GM23248 (cell line): ENCODE results near the gene IL21R. TPM values are rescaled to one million over a fixed set of nuclear protein-coding genes. Genes with fewer than 3 reads are reported as not detected.

Experiments
- DNase-seq: peaks from one replicate; pipeline ENCODE4 v3.0.0-alpha.2; 2015
- H2AFZ ChIP-seq: fragments of 200-600 bp; sonication (generic); 2 replicates; pipeline ENCODE4 v1.6.1; 2016; ENCODE audit warnings: antibody characterized with exemption
- H3F3A ChIP-seq: fragments of 200-600 bp; sonication (generic); 2 replicates; pipeline ENCODE4 v1.6.1; 2016; ENCODE audit warnings: mild to moderate bottlenecking, antibody characterized with exemption, mixed run types; ENCODE audit not compliant: insufficient read depth
- H3K27ac ChIP-seq: fragments of 200-600 bp; sonication (generic); 2 replicates; pipeline ENCODE4 v1.5.1; 2016; ENCODE audit warnings: mild to moderate bottlenecking
- H3K27me3 ChIP-seq: fragments of 200-600 bp; sonication (generic); replicated peaks from 2 replicates; pipeline ENCODE4 v1.6.1; 2016; ENCODE audit warnings: mild to moderate bottlenecking; ENCODE audit not compliant: insufficient read depth
- H3K36me3 ChIP-seq: fragments of 200-600 bp; sonication (generic); 2 replicates; pipeline ENCODE4 v1.6.1; 2016; ENCODE audit warnings: low read depth, mild to moderate bottlenecking
- H3K4me1 ChIP-seq: fragments of 200-600 bp; sonication (generic); 2 replicates; pipeline ENCODE4 v1.6.1; 2016; ENCODE audit warnings: mild to moderate bottlenecking; ENCODE audit not compliant: insufficient read depth
- H3K4me2 ChIP-seq: fragments of 200-600 bp; sonication (generic); one replicate; pipeline ENCODE4 v1.6.1; 2016; ENCODE audit warnings: mild to moderate bottlenecking; ENCODE audit not compliant: unreplicated experiment
- H3K4me3 ChIP-seq: fragments of 200-600 bp; sonication (generic); 2 replicates; pipeline ENCODE4 v1.5.1; 2016; ENCODE audit warnings: mild to moderate bottlenecking
- H3K79me2 ChIP-seq: fragments of 200-600 bp; sonication (generic); 2 replicates; pipeline ENCODE4 v1.6.1; 2016; ENCODE audit warnings: mild to moderate bottlenecking; ENCODE audit not compliant: insufficient read depth
- H3K9ac ChIP-seq: fragments of 200-600 bp; sonication (generic); 2 replicates; pipeline ENCODE4 v1.6.1; 2016; ENCODE audit warnings: mild to moderate bottlenecking
- H3K9me2 ChIP-seq: fragments of 200-600 bp; sonication (generic); 2 replicates; pipeline ENCODE4 v1.6.1; 2016; ENCODE audit warnings: mixed run types, mild to moderate bottlenecking, moderate library complexity; ENCODE audit not compliant: insufficient read depth
- H3K9me3 ChIP-seq: fragments of 200-600 bp; sonication (generic); one replicate; pipeline ENCODE4 v1.6.1; 2017; ENCODE audit warnings: low read depth
- H4K20me1 ChIP-seq: fragments of 200-600 bp; sonication (generic); 2 replicates; pipeline ENCODE4 v1.6.0; 2016; ENCODE audit not compliant: insufficient read depth
- EZH2 ChIP-seq: fragments of 200-600 bp; sonication (generic); IDR thresholded peaks from 2 replicates; pipeline ENCODE4 v1.6.1; 2018; ENCODE audit warnings: antibody characterized with exemption, mild to moderate bottlenecking; ENCODE audit not compliant: insufficient read depth, poor library complexity, severe bottlenecking
- EZH2phosphoT487 ChIP-seq: fragments of 200-600 bp; sonication (generic); IDR thresholded peaks from 2 replicates; pipeline ENCODE4 v1.6.1; 2018; ENCODE audit warnings: antibody characterized with exemption, moderate library complexity, mild to moderate bottlenecking, low read depth; ENCODE audit not compliant: insufficient read depth
- WGBS, 2 experiments: methylation state at CpG; one replicate each; pipeline ENCODE4 v1.1.6; 2015 to 2017; ENCODE audit warnings: low lambda C conversion rate in 2 of 2, low coverage in 1 of 2; ENCODE audit errors: missing lambda C conversion rate in 2 of 2; 5-methylcytosine and 5-hydroxymethylcytosine counted together
- in situ Hi-C: fragments of 300-500 bp; cut with MboI; formaldehyde crosslinking; loops from 2 replicates; pipeline ENCODE4 v1.15.0; 2020
- polyA plus RNA-seq: library from polyadenylated mRNA; unstranded; fragments of >200 nt; fragmentation: Nextera tagmentation; extraction: Ambion mirVana; gene quantifications from 2 replicates; pipeline ENCODE4 v1.2.1, GENCODE V29; 2016
- total RNA-seq: library from RNA; depleted of rRNA; stranded (reverse); fragments of >200 nt; shearing (Covaris generic); gene quantifications from 2 replicates; pipeline ENCODE4 v1.2.3, GENCODE V29; 2014

IL21R gene
- total and polyA plus RNA-seq, 2 experiments from 2014 or later = 1.2 to 1.5 TPM

DNA sequence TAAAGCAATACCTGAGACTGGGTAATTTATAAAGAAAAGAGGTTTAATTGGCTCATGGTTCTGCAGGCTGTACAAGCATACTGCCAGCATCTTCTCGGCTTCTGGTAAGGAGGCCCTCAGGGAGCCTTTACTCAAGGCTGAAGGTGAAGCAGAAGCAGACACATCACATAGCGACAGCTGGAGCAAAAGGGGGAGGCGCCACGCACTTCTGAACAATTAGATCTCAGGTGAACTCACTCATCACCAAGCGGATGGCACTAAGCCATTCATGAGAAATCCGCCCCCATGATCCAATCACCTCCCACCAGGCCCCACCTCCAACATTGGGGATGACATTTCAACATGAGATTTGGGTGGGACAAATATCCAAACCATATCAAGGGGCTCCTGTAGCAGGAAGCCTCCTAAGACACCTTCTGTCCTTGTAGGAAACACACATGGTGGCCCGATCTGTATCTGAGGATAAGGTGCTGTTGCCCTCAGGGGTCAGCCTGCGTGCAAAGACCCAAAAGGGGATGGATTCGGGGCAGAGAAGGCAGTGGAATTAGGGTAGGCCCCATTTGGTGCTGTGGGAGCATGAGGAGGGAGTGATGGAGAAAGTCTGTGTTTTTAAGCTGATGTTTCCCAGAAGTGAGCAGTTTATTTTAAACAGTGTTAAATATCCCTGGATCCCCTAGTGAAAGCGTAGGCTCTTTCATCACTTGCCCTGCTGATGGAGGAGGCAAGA, 23.0 kb downstream of the IL21R start:
- Histone ChIP-seq H3K4me2 (no peak overlapping the region), H3K36me3 (no peaks in the 10 kb centered on the region), H3K4me1 (no peaks in the 10 kb centered on the region), H3F3A (peaks cover 10% of the 10 kb centered on the region), H3K9me2 (no peaks in the 10 kb centered on the region), H4K20me1 (no peaks in the 10 kb centered on the region), H3K4me3 (no peak overlapping the region), H3K27ac (no peak overlapping the region), H3K9ac (no peak overlapping the region), H3K27me3 (no peaks in the 10 kb centered on the region), H3K9me3 (peaks cover 12% of the 10 kb centered on the region), H3K79me2 (no peaks in the 10 kb centered on the region), H2AFZ (no peak overlapping the region)
- no peak for DNase-seq
- 84 to 89% methylated on average over 10 of the region's 10 CpGs for WGBS, 2 experiments
- no peak for TF ChIP-seq EZH2
- no peak for TF ChIP-seq EZH2phosphoT487
- in situ Hi-C loops = loop anchor here (25.0 kb wide), 1 partner anchor 1588 kb away; no protein-coding TSS in a partner anchor

DNA sequence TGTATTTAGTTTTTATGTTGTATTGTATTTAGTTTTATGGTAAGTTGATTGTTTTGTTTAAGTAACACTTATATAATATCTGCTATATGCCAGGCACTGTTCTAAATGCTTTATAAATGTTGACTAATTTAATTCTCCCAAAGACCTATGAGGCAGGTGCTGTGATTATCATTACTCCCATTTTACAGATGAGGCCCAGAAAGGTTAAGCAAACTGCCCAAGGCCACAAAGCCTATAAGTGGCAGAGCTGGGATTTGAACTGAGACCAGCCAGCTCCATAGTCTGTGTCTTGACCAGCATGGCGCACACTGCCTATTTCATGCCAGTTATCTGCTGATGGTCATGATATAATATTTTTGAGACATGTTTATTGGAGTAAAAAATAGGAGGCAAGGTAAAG, 24.0 kb downstream of the IL21R start:
- Histone ChIP-seq H3K9me2 (no peaks in the 10 kb centered on the region), H3K9me3 (peaks cover 12% of the 10 kb centered on the region), H3K4me2 (no peak overlapping the region), H3K4me1 (no peaks in the 10 kb centered on the region), H3K79me2 (no peaks in the 10 kb centered on the region), H3K9ac (no peak overlapping the region), H3K27ac (no peak overlapping the region), H3K36me3 (no peaks in the 10 kb centered on the region), H3K4me3 (no peak overlapping the region), H3F3A (peaks cover 10% of the 10 kb centered on the region), H4K20me1 (no peaks in the 10 kb centered on the region), H3K27me3 (no peaks in the 10 kb centered on the region), H2AFZ (no peak overlapping the region)
- DNase-seq = no peak
- no peak for TF ChIP-seq EZH2
- TF ChIP-seq EZH2phosphoT487 = no peak
- 97 to 100% methylated on average over 1 of the region's 1 CpG for WGBS, 2 experiments
- in situ Hi-C loops = loop anchor here (25.0 kb wide), 1 partner anchor 1589 kb away; no protein-coding TSS in a partner anchor

GRCh38 chr16:27426423-27427408, 24.7 kb downstream of the IL21R start:
- peak overlapping the region; percentile 49 for H3K27ac ChIP-seq
- no peak overlapping the region for H3K4me3 ChIP-seq
- no peak overlapping the region for H2AFZ ChIP-seq
- no peaks in the 10 kb centered on the region for H3K9me2 ChIP-seq
- peaks cover under 1% of the 10 kb centered on the region; the same call in 1 of the 2 replicates for H3K4me1 ChIP-seq
- H3K79me2 ChIP-seq = no peaks in the 10 kb centered on the region
- peaks cover 16% of the 10 kb centered on the region for H3F3A ChIP-seq
- no peaks in the 10 kb centered on the region for H3K36me3 ChIP-seq
- H3K4me2 ChIP-seq = no peak overlapping the region
- in situ Hi-C loops = loop anchor here (25.0 kb wide), 1 partner anchor 1589 kb away; no protein-coding TSS in a partner anchor
- 29 to 34% methylated on average over 7 of the region's 7 CpGs for WGBS, 2 experiments
- peak; percentile 94 for DNase-seq
- no peaks in the 10 kb centered on the region for H4K20me1 ChIP-seq
- TF ChIP-seq EZH2phosphoT487 (no peak), EZH2 (no peak)
- no peaks in the 10 kb centered on the region for H3K27me3 ChIP-seq
- peaks cover 12% of the 10 kb centered on the region for H3K9me3 ChIP-seq
- H3K9ac ChIP-seq = no peak overlapping the region

DNA sequence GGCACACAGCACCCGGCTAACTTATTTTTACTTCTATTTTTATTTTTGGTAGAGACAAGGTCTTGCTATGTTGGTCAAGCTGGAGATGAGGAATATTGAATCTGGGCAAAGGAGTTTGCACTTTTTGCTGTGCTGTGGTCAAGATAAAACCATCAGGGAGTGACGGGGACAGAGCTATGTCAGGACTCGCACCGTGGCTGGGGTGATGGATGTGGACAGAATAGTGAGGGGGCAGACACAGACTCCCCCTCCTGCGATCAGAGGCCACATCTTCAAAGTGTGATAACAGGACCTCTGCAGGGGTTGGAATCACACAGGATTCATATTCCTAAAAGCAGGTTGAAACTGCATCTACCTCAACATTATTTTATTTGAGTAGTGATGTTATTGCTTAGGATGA, 25.6 kb downstream of the IL21R start:
- Histone ChIP-seq H3K4me1 (peaks cover 9% of the 10 kb centered on the region), H3K4me3 (no peak overlapping the region), H2AFZ (no peak overlapping the region), H3K4me2 (no peak overlapping the region), H3F3A (peaks cover 25% of the 10 kb centered on the region), H3K27ac (no peak overlapping the region), H3K79me2 (no peaks in the 10 kb centered on the region), H3K27me3 (no peaks in the 10 kb centered on the region), H3K9ac (no peak overlapping the region), H4K20me1 (no peaks in the 10 kb centered on the region), H3K9me3 (peaks cover 6% of the 10 kb centered on the region), H3K36me3 (no peaks in the 10 kb centered on the region), H3K9me2 (no peaks in the 10 kb centered on the region)
- WGBS, 2 experiments = 56 to 63% methylated on average over 5 of the region's 5 CpGs
- TF ChIP-seq EZH2phosphoT487 (no peak), EZH2 (no peak)
- in situ Hi-C loops = loop anchor here (25.0 kb wide), 1 partner anchor 1590 kb away; no protein-coding TSS in a partner anchor
- no peak for DNase-seq
